Measurements from ENCODE around the gene AHCTF1.
A peak's percentile ranks its signal among the peaks of the same experiment; 100 is the strongest.
"Not testable (repeated sequence)": the region's sequence is repeated elsewhere in the genome, so short reads cannot be mapped to it uniquely, and the experiment has no call there.

The AHCTF1 gene

GRCh38 chr1:246916026-246916923 lies 15.5 kb downstream of the AHCTF1 start:
- not testable (repeated sequence) for DNase-seq

- peak; percentile 74 to 88 for DNase-seq
Measured at GRCh38 chr1:246907472-246907871, 24.3 kb downstream of the AHCTF1 start.

GRCh38 chr1:246906833-246907232 lies 24.9 kb downstream of the AHCTF1 start:
- no peak for DNase-seq

GRCh38 chr1:246901874-246902273 lies 29.9 kb downstream of the AHCTF1 start:
- DNase-seq = no peak

GRCh38 chr1:246897302-246897701 lies 34.4 kb downstream of the AHCTF1 start:
- no peak for DNase-seq

GRCh38 chr1:246893191-246893939 lies 38.4 kb downstream of the AHCTF1 start:
- no peak for DNase-seq

GRCh38 chr1:246891105-246891504 lies 40.6 kb downstream of the AHCTF1 start:
- no peak for DNase-seq

- DNase-seq = no peak
Measured at GRCh38 chr1:246888522-246888921, 43.2 kb downstream of the AHCTF1 start.

- DNase-seq = not testable (repeated sequence)
Measured at GRCh38 chr1:246885389-246885788, 46.4 kb downstream of the AHCTF1 start.

- no peak for DNase-seq
Measured at GRCh38 chr1:246878551-246878950, 53.2 kb downstream of the AHCTF1 start.

GRCh38 chr1:246876431-246876830 lies 55.3 kb downstream of the AHCTF1 start:
- DNase-seq = no peak

GRCh38 chr1:246875041-246876026 lies 56.4 kb downstream of the AHCTF1 start:
- DNase-seq = no peak

GRCh38 chr1:246865921-246866320 lies 65.8 kb downstream of the AHCTF1 start:
- no peak for DNase-seq

- not testable (repeated sequence) for DNase-seq
Measured at GRCh38 chr1:246863791-246864190, 68.0 kb downstream of the AHCTF1 start.

- DNase-seq = no peak
Measured at GRCh38 chr1:246860401-246860800, 71.3 kb downstream of the AHCTF1 start.

- no peak for DNase-seq
Measured at GRCh38 chr1:246856371-246856770, 75.4 kb downstream of the AHCTF1 start.

GRCh38 chr1:246850640-246851039 lies 81.1 kb downstream of the AHCTF1 start:
- not testable (repeated sequence) for DNase-seq

GRCh38 chr1:246843876-246844275 lies 87.9 kb downstream of the AHCTF1 start:
- DNase-seq = no peak

GRCh38 chr1:246840761-246841160 lies 91.0 kb downstream of the AHCTF1 start:
- DNase-seq = not testable (repeated sequence)

GRCh38 chr1:246838118-246838456 lies 93.7 kb downstream of the AHCTF1 start:
- DNase-seq = no peak

- no peak for DNase-seq
Measured at GRCh38 chr1:246837418-246838117, 94.2 kb downstream of the AHCTF1 start.

All from Kasumi-1 (cell line).